HG03378 (cell line): Measurements from ENCODE around the gene PRKAR1B.

Experiments used
- ATAC-seq: cut with Tn5 transposase; IDR thresholded peaks from one replicate; pipeline ENCODE4 v1.9.1; 2021; ENCODE audit warnings: mild to moderate bottlenecking, moderate library complexity; ENCODE audit not compliant: unreplicated experiment

The PRKAR1B gene

GRCh38 chr7:725223-726005 lies 1.7 kb downstream of the PRKAR1B start:
- no peak for ATAC-seq

GRCh38 chr7:724298-724697 lies 2.8 kb downstream of the PRKAR1B start:
- ATAC-seq, result no peak

- ATAC-seq, result no peak
These were observed 3.5 kb downstream of the PRKAR1B start for GRCh38 chr7:723541-723940.

GRCh38 chr7:721619-722248 lies 5.3 kb downstream of the PRKAR1B start:
- ATAC-seq, result no peak

GRCh38 chr7:716636-717035 lies 10.4 kb downstream of the PRKAR1B start:
- ATAC-seq, result no peak

- no peak for ATAC-seq
These were observed 10.9 kb downstream of the PRKAR1B start for GRCh38 chr7:716222-716621.

- ATAC-seq, result no peak
These were observed 12.8 kb downstream of the PRKAR1B start for GRCh38 chr7:714251-714671.

- ATAC-seq, result no peak
These were observed 13.4 kb downstream of the PRKAR1B start for GRCh38 chr7:713488-714230.

- no peak for ATAC-seq
These were observed 14.0 kb downstream of the PRKAR1B start for GRCh38 chr7:713139-713457.

- ATAC-seq, result no peak
These were observed 14.5 kb downstream of the PRKAR1B start for GRCh38 chr7:712381-713138.

- ATAC-seq, result no peak
These were observed 15.1 kb downstream of the PRKAR1B start for GRCh38 chr7:711922-712380.

GRCh38 chr7:711093-711921 lies 15.8 kb downstream of the PRKAR1B start:
- ATAC-seq, result no peak

GRCh38 chr7:710161-710560 lies 16.9 kb downstream of the PRKAR1B start:
- ATAC-seq, result no peak

- no peak for ATAC-seq
These were observed 19.6 kb downstream of the PRKAR1B start for GRCh38 chr7:707296-708000.

GRCh38 chr7:706721-707120 lies 20.4 kb downstream of the PRKAR1B start:
- no peak for ATAC-seq

- ATAC-seq, result no peak
These were observed 24.0 kb downstream of the PRKAR1B start for GRCh38 chr7:703049-703448.

GRCh38 chr7:701086-701671 lies 25.9 kb downstream of the PRKAR1B start:
- ATAC-seq, result no peak

GRCh38 chr7:699476-700170 lies 27.5 kb downstream of the PRKAR1B start:
- ATAC-seq, result no peak
